Cardiac septum (tissue), 1 donor: ENCODE measurements around the gene OTUD7B. TPM values are rescaled to one million over a fixed set of nuclear protein-coding genes. Genes with fewer than 3 reads are reported as not detected.

Source experiments
- DNase-seq: peaks from one replicate; pipeline ENCODE4 v3.0.0-alpha.2; 2020; ENCODE audit warnings: low spot score
- intact Hi-C: fragments of 100-400 bp; cut with DNase I; formaldehyde crosslinking; loops from one replicate; pipeline ENCODE4 v1.14.0; 2022
- total RNA-seq: library from RNA; stranded (reverse); fragmentation: NEBNext Ultra II Directional; extraction: Animal tissue kit (Norgen Biotek cat#: 25700); gene quantifications from one replicate; pipeline ENCODE4 v1.2.1, GENCODE V29; 2021
- donor health status: DM: no; HTN: no; CAD: no.

The OTUD7B gene
- total RNA-seq, 1 donor from 2014 or later = 32.6 TPM

GRCh38 chr1:150008699-150009098 lies 1.8 kb downstream of the OTUD7B start:
- no peak for DNase-seq
- intact Hi-C loops = no loop called here

GRCh38 chr1:150006881-150007421 lies 3.6 kb downstream of the OTUD7B start:
- intact Hi-C loops = no loop called here

GRCh38 chr1:150005606-150006005 lies 4.9 kb downstream of the OTUD7B start:
- intact Hi-C loops = no loop called here
- no peak for DNase-seq

More at GRCh38 chr1:150006881-150007421, 3.6 kb downstream of the OTUD7B start:
- no peak for DNase-seq

- intact Hi-C loops = no loop called here
- no peak for DNase-seq
Observed at GRCh38 chr1:150003801-150004200, 6.7 kb downstream of the OTUD7B start.

GRCh38 chr1:150002217-150002616 lies 8.3 kb downstream of the OTUD7B start:
- intact Hi-C loops = no loop called here
- DNase-seq = no peak

GRCh38 chr1:150001415-150001814 lies 9.1 kb downstream of the OTUD7B start:
- no peak for DNase-seq

GRCh38 chr1:149997585-149998262 lies 12.8 kb downstream of the OTUD7B start:
- intact Hi-C loops = no loop called here
- no peak for DNase-seq

More at GRCh38 chr1:150001415-150001814, 9.1 kb downstream of the OTUD7B start:
- intact Hi-C loops = no loop called here

GRCh38 chr1:149995927-149996326 lies 14.6 kb downstream of the OTUD7B start:
- no peak for DNase-seq
- intact Hi-C loops = no loop called here

GRCh38 chr1:149993764-149994163 lies 16.8 kb downstream of the OTUD7B start:
- intact Hi-C loops = no loop called here
- no peak for DNase-seq

- DNase-seq = no peak
- intact Hi-C loops = no loop called here
Observed at GRCh38 chr1:149993181-149993580, 17.3 kb downstream of the OTUD7B start.

- intact Hi-C loops = no loop called here
Observed at GRCh38 chr1:149987297-149987595, 23.3 kb downstream of the OTUD7B start.

GRCh38 chr1:149986486-149987296 lies 23.8 kb downstream of the OTUD7B start:
- DNase-seq = no peak
- intact Hi-C loops = no loop called here

More at GRCh38 chr1:149987297-149987595, 23.3 kb downstream of the OTUD7B start:
- no peak for DNase-seq

- intact Hi-C loops = no loop called here
- no peak for DNase-seq
Observed at GRCh38 chr1:149979972-149980540, 30.5 kb downstream of the OTUD7B start.

GRCh38 chr1:149979245-149979971 lies 31.1 kb downstream of the OTUD7B start:
- intact Hi-C loops = no loop called here
- DNase-seq = no peak

GRCh38 chr1:149978547-149979023 lies 31.9 kb downstream of the OTUD7B start:
- DNase-seq = no peak
- intact Hi-C loops = no loop called here

GRCh38 chr1:149977345-149977744 lies 33.2 kb downstream of the OTUD7B start:
- no peak for DNase-seq
- intact Hi-C loops = no loop called here

GRCh38 chr1:149972547-149972946 lies 38.0 kb downstream of the OTUD7B start:
- DNase-seq = no peak
- intact Hi-C loops = no loop called here

- DNase-seq = no peak
- intact Hi-C loops = no loop called here
Observed at GRCh38 chr1:149967646-149968045, 42.9 kb downstream of the OTUD7B start.

GRCh38 chr1:149967041-149967440 lies 43.5 kb downstream of the OTUD7B start:
- intact Hi-C loops = no loop called here
- DNase-seq = no peak

GRCh38 chr1:149966405-149966804 lies 44.1 kb downstream of the OTUD7B start:
- intact Hi-C loops = no loop called here
- no peak for DNase-seq
